A673 (cell line): ENCODE data around the gene EIF2S1. TPM values are rescaled to one million over a fixed set of nuclear protein-coding genes. Genes with fewer than 3 reads are reported as not detected.

ENCODE experiments used
- BruUV-seq: library from RNA; stranded (reverse); fragments of 400-500 nt; replicated peaks from 2 replicates; lab custom pipeline; 2021; lab: Mats Ljungman, UMichigan
- CTCF ChIA-PET: fragments of 300-600 bp; sonication (Branson Sonifier 250); formaldehyde crosslinking; loops from one replicate; lab custom pipeline; 2022; ENCODE audit warnings: antibody characterized with exemption; lab: Charles Lee
- POLR2A ChIA-PET: fragments of 300-600 bp; sonication (Branson Sonifier 250); formaldehyde crosslinking; loops from one replicate; lab custom pipeline; 2022; ENCODE audit warnings: antibody characterized with exemption; ENCODE audit not compliant: low non-redundant PET; lab: Charles Lee
- DNase-seq: peaks from one replicate; pipeline ENCODE4 v3.0.0-alpha.2; 2015; ENCODE audit warnings: low spot score
- H3K27ac ChIP-seq: fragments of 200-600 bp; sonication (generic); 2 replicates; pipeline ENCODE4 v1.5.1; 2016; ENCODE audit warnings: mixed run types, low read depth, mild to moderate bottlenecking, mixed read lengths, antibody characterized with exemption, low read length; ENCODE audit not compliant: poor library complexity, severe bottlenecking
- H3K27me3 ChIP-seq: fragments of 200-600 bp; sonication (generic); replicated peaks from 2 replicates; pipeline ENCODE4 v1.6.1; 2017; ENCODE audit warnings: mixed run types, low read depth, mild to moderate bottlenecking, mixed read lengths, antibody characterized with exemption, low read length; ENCODE audit not compliant: insufficient read depth, poor library complexity
- H3K36me3 ChIP-seq: fragments of 200-600 bp; sonication (generic); 2 replicates; pipeline ENCODE4 v1.6.1; 2016; ENCODE audit warnings: mixed run types, mild to moderate bottlenecking, mixed read lengths, antibody characterized with exemption, low read length; ENCODE audit not compliant: insufficient read depth, poor library complexity, severe bottlenecking
- H3K4me1 ChIP-seq: fragments of 200-600 bp; sonication (generic); 2 replicates; pipeline ENCODE4 v1.6.1; 2017; ENCODE audit warnings: mixed run types, mild to moderate bottlenecking, mixed read lengths, antibody characterized with exemption, low read length; ENCODE audit not compliant: insufficient read depth, poor library complexity, severe bottlenecking
- H3K4me3 ChIP-seq: fragments of 200-600 bp; sonication (generic); 2 replicates; pipeline ENCODE4 v1.5.1; 2016; ENCODE audit warnings: low read depth, mixed run types, mild to moderate bottlenecking, mixed read lengths, low read length; ENCODE audit not compliant: poor library complexity, severe bottlenecking
- H3K9me3 ChIP-seq: fragments of 200-600 bp; sonication (generic); 2 replicates; pipeline ENCODE4 v1.6.1; 2016; ENCODE audit warnings: mixed run types, low read depth, mild to moderate bottlenecking, mixed read lengths, antibody characterized with exemption, low read length; ENCODE audit not compliant: poor library complexity, severe bottlenecking
- EZH2 ChIP-seq: fragments of 200-600 bp; sonication (generic); IDR thresholded peaks from 2 replicates; pipeline ENCODE4 v1.6.1; 2017; ENCODE audit warnings: borderline replicate concordance, low read depth, mild to moderate bottlenecking, mixed read lengths, antibody characterized with exemption, low read length; ENCODE audit not compliant: poor library complexity, severe bottlenecking
- intact Hi-C: fragments of 100-400 bp; cut with micrococcal nuclease; formaldehyde crosslinking; loops from one replicate; pipeline ENCODE4 v1.10.0; 2022; ENCODE audit not compliant: unreplicated experiment
- total RNA-seq: library from RNA; stranded (reverse); gene quantifications from 2 replicates; pipeline ENCODE4 v1.2.3, GENCODE V29; 2021
- TF ChIP-seq, protein P1 (sequence below): fragments of 300-800, 200-600 bp; sonication (generic); conservative IDR thresholded peaks from 2 replicates; pipeline ENCODE4 v1.5.1; 2017; ENCODE audit warnings: low read depth, mild to moderate bottlenecking, antibody characterized with exemption, low read length, moderate library complexity, mixed read lengths

EIF2S1 gene
- total RNA-seq, 1 experiment from 2014 or later, result 302 TPM

DNA sequence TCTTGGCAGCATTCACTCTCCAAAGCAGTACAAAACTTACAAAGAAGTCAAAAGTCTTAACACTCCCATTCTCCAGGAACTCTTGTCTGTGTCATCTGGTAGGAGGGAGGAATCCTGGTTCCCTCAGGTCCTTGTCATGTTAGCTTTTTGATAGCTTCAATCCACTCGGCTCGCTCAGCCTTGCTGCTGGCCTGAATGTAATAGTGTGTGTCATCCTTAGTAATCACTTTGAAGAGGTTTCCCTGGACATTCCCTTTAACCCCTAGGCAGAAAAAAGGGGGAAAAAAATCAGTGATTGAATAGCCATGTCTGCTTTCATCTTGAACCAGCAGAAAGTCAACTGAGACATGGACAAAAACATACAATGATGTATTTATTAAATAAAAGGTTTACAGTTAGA is 27.1 kb downstream of the EIF2S1 start:
- intact Hi-C loops, result no loop called here
- no peak overlapping the region for H3K4me3 ChIP-seq
- H3K27me3 ChIP-seq, result no peaks in the 10 kb centered on the region
- ChIA-PET POLR2A (no interaction called here), CTCF (no interaction called here)
- TF ChIP-seq EZH2, result no peak
- H3K27ac ChIP-seq, result no peak overlapping the region
- BruUV-seq, result no TSS peak
- H3K4me1 ChIP-seq, result no peaks in the 10 kb centered on the region
- H3K9me3 ChIP-seq, result no peaks in the 10 kb centered on the region
- H3K36me3 ChIP-seq, result peaks cover 48% of the 10 kb centered on the region
- DNase-seq, result no peak

DNA sequence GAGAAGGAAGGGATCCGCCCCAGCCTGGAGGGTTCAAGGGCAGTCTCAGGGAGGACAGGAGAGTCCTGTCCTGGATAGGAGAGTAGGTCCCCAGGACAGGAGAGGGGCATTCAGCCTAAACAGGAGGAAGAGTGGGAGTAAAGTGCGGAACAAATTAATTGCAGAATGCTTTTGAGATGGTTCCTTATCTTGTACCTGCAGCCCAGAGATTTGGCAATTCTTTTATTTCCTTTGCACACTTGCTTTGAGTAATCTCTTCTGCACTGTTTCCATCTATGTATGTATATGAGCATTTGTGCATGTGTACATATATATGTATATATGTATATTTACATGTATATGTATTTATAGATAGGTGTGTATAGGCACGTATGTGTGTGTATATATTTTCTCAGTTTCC is 29.1 kb downstream of the EIF2S1 start:
- Histone ChIP-seq H3K27ac (no peak overlapping the region), H3K36me3 (peaks cover 27% of the 10 kb centered on the region), H3K4me1 (no peaks in the 10 kb centered on the region), H3K27me3 (no peaks in the 10 kb centered on the region), H3K4me3 (no peak overlapping the region), H3K9me3 (no peaks in the 10 kb centered on the region)
- intact Hi-C loops, result no loop called here
- DNase-seq, result no peak
- POLR2A ChIA-PET, result interaction anchor here (0.7 kb wide), 1 partner anchor 9 kb away, joined by 3 read pairs; no protein-coding TSS in a partner anchor
- CTCF ChIA-PET, result no interaction called here
- TF ChIP-seq, protein P1, sequence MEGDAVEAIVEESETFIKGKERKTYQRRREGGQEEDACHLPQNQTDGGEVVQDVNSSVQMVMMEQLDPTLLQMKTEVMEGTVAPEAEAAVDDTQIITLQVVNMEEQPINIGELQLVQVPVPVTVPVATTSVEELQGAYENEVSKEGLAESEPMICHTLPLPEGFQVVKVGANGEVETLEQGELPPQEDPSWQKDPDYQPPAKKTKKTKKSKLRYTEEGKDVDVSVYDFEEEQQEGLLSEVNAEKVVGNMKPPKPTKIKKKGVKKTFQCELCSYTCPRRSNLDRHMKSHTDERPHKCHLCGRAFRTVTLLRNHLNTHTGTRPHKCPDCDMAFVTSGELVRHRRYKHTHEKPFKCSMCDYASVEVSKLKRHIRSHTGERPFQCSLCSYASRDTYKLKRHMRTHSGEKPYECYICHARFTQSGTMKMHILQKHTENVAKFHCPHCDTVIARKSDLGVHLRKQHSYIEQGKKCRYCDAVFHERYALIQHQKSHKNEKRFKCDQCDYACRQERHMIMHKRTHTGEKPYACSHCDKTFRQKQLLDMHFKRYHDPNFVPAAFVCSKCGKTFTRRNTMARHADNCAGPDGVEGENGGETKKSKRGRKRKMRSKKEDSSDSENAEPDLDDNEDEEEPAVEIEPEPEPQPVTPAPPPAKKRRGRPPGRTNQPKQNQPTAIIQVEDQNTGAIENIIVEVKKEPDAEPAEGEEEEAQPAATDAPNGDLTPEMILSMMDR, result no peak
- TF ChIP-seq EZH2, result no peak
- no TSS peak for BruUV-seq

DNA sequence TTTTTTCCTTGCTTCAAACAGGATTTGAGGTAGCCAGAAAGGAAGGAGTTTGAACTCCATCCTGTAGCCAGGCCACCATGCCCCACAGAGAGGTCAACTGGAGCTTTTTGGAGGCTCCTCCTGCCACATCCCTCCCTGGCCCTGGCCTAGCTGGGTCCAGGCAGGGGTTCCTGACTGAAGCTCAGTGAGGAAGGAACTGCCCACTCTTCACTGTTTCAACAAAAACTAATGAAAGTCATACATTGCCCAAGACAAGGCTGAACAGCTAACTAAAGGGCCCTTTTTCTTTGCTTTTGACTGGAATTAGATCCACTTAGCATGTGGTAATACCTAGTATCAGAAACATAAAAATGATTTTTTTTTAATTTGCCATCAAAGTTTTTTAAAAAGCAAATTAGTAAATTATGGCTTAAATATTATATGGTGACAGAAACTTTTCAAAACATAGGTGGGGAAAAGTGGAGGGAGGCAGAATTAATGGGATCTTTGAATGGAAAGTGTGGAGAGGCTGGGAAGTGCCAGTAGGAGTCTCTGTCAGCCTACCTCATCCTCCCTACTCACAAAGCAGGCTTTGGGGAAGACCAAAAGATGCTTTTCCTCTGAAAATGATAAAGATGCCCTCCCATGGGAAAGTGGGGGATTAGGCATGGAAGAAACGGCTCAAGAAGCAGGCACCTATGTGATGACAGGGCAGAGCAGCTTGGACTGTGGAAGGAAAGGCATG is 29.8 kb downstream of the EIF2S1 start:
- intact Hi-C loops, result no loop called here
- ChIA-PET POLR2A (interaction anchor here (0.7 kb wide), 1 partner anchor 8 kb away, joined by 3 read pairs; no protein-coding TSS in a partner anchor), CTCF (no interaction called here)
- H3K4me1 ChIP-seq, result no peaks in the 10 kb centered on the region
- TF ChIP-seq EZH2, result no peak
- TF ChIP-seq, protein P1, result no peak
- peaks cover 20% of the 10 kb centered on the region for H3K36me3 ChIP-seq
- H3K27ac ChIP-seq, result no peak overlapping the region
- DNase-seq, result no peak
- no peaks in the 10 kb centered on the region for H3K27me3 ChIP-seq
- no peak overlapping the region for H3K4me3 ChIP-seq
- no peaks in the 10 kb centered on the region for H3K9me3 ChIP-seq
- BruUV-seq, result no TSS peak
